Keratinocyte (primary cell): Measurements from ENCODE around the gene PTTG1IP2.

ENCODE experiments used
- CTCF ChIP-seq, 3 experiments: IDR thresholded peaks in 1 of 3; conservative IDR thresholded peaks in 1 of 3; optimal IDR thresholded peaks in 1 of 3; 2 replicates in 2 of 3; 3 replicates in 1 of 3; pipeline versions ENCODE3 to v1.5.1; 2011; ENCODE audit warnings: low read length in 3 of 3, mild to moderate bottlenecking in 3 of 3, moderate library complexity in 2 of 3, control low read depth in 1 of 3, inconsistent platforms in 1 of 3; ENCODE audit not compliant: insufficient read depth in 2 of 3; ENCODE audit errors: extremely low read depth in 1 of 3
- EZH2 ChIP-seq: IDR thresholded peaks from one replicate; pipeline ENCODE4 v1.6.1; 2012; ENCODE audit warnings: inconsistent platforms, mild to moderate bottlenecking, low read length, moderate library complexity

- TF ChIP-seq CTCF (optimal IDR thresholded peaks at IDR 0.05 in 1 of 3, IDR thresholded peaks at IDR 0.05 in 1 of 3, conservative IDR thresholded peaks at IDR 0.05 in 1 of 3; ENCODE audit: extremely low read depth in 1 of 3, insufficient read depth in 2 of 3, low read length in 3 of 3) (no peak), EZH2 (no peak)
Observed at GRCh38 chr7:90512821-90513254, 43.4 kb downstream of the PTTG1IP2 start.
